Activated CD8-positive, alpha-beta T cell treated with anti-CD3 and anti-CD28 coated beads for 36 hours (primary cell): ENCODE results near the gene AHCYL2. TPM values are rescaled to one million over a fixed set of nuclear protein-coding genes. Genes with fewer than 3 reads are reported as not detected.

Experiments used
- ATAC-seq: fragments of 200-7000 bp; cut with Tn5 transposase; one replicate; pipeline ENCODE4 v1.10.0; 2021; ENCODE audit warnings: mild to moderate bottlenecking, moderate library complexity
- CTCF ChIA-PET: fragments of 350-600 bp; sonication (Branson Sonifier 250); formaldehyde crosslinking; loops from one replicate; lab custom pipeline; 2021; ENCODE audit warnings: antibody characterized with exemption; lab: Charles Lee
- POLR2A ChIA-PET: fragments of 350-600 bp; sonication (Branson Sonifier 250); formaldehyde crosslinking; loops from one replicate; lab custom pipeline; 2021; ENCODE audit warnings: antibody characterized with exemption; lab: Charles Lee
- DNase-seq: peaks from one replicate; pipeline ENCODE4 v3.0.0-alpha.2; 2020
- H3K27ac Mint-ChIP-seq: one replicate; pipeline ENCODE4 v1.8.0; 2021; ENCODE audit warnings: mild to moderate bottlenecking, mixed read lengths
- H3K27me3 Mint-ChIP-seq: one replicate; pipeline ENCODE4 v1.8.0; 2021; ENCODE audit warnings: mixed read lengths
- H3K36me3 Mint-ChIP-seq: one replicate; pipeline ENCODE4 v1.8.0; 2021; ENCODE audit warnings: low read depth, mixed read lengths
- H3K4me1 Mint-ChIP-seq: one replicate; pipeline ENCODE4 v1.8.0; 2021; ENCODE audit warnings: low read depth, mixed read lengths
- H3K4me3 Mint-ChIP-seq: one replicate; pipeline ENCODE4 v1.8.0; 2021; ENCODE audit warnings: mild to moderate bottlenecking, moderate library complexity, mixed read lengths
- H3K9me3 Mint-ChIP-seq: one replicate; pipeline ENCODE4 v1.8.0; 2021; ENCODE audit warnings: mixed read lengths
- CTCF ChIP-seq: fragments of 200-600 bp; IDR thresholded peaks from one replicate; pipeline ENCODE4 v1.8.0; 2022; ENCODE audit warnings: antibody characterized with exemption, mild to moderate bottlenecking
- intact Hi-C: fragments of 100-400 bp; cut with micrococcal nuclease; formaldehyde crosslinking; loops from one replicate; pipeline ENCODE4 v1.10.0; 2022
- total RNA-seq, 2 experiments: library from RNA; stranded (reverse); gene quantifications; one replicate each; pipeline ENCODE4 v1.2.3, GENCODE V29; 2021

Gene AHCYL2
- total RNA-seq, 2 experiments from 2014 or later: 8.1 to 9.6 TPM

DNA sequence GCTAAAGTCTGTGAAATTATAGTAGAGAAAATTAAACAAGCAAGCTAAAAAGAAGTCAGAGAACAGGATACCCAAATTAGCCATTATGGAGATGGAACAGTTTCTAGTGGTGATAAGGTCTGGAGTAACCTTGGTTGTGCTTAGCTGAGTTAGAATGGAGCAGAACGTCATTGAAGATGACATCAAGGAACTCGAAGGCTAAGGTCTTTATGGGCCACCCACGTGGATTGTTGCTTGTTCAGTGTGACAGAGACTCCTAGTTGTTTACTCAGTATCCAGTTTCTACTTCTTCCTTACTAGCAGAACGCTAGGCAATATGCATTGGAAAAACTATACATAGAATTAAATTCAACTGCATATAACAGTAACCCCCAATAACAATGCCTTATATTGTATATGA, 39.7 kb downstream of the AHCYL2 start:
- Mint-ChIP-seq H3K4me3 (no peak overlapping the region), H3K36me3 (peaks cover 2% of the 10 kb centered on the region), H3K27ac (no peak overlapping the region), H3K27me3 (no peaks in the 10 kb centered on the region), H3K9me3 (no peaks in the 10 kb centered on the region), H3K4me1 (peaks cover 9% of the 10 kb centered on the region)
- no peak for TF ChIP-seq CTCF
- DNase-seq (no peak), ATAC-seq (no peak)
- POLR2A ChIA-PET: no interaction called here
- CTCF ChIA-PET: interaction anchor here (8.1 kb wide), 1 partner anchor 46 kb away, joined by 60 read pairs; no protein-coding TSS in a partner anchor
- intact Hi-C loops: no loop called here

GRCh38 chr7:129265328-129265727, 40.5 kb downstream of the AHCYL2 start:
- H3K27ac Mint-ChIP-seq: no peak overlapping the region
- ChIA-PET POLR2A (no interaction called here), CTCF (interaction anchor here (8.1 kb wide), 1 partner anchor 47 kb away, joined by 60 read pairs; no protein-coding TSS in a partner anchor)

GRCh38 chr7:129266181-129266580, 41.4 kb downstream of the AHCYL2 start:
- CTCF ChIA-PET: no interaction called here
- TF ChIP-seq CTCF: no peak
- no peaks in the 10 kb centered on the region for H3K36me3 Mint-ChIP-seq
- no peak overlapping the region for H3K27ac Mint-ChIP-seq
- no peaks in the 10 kb centered on the region for H3K27me3 Mint-ChIP-seq
- POLR2A ChIA-PET: no interaction called here
- intact Hi-C loops: no loop called here
- peaks cover 9% of the 10 kb centered on the region for H3K4me1 Mint-ChIP-seq
- no peaks in the 10 kb centered on the region for H3K9me3 Mint-ChIP-seq
- DNase-seq (no peak), ATAC-seq (no peak)
- H3K4me3 Mint-ChIP-seq: no peak overlapping the region

More at GRCh38 chr7:129265328-129265727, 40.5 kb downstream of the AHCYL2 start:
- no peak for DNase-seq
- H3K36me3 Mint-ChIP-seq: no peaks in the 10 kb centered on the region
- ATAC-seq: no peak
- no peaks in the 10 kb centered on the region for H3K9me3 Mint-ChIP-seq
- no peak overlapping the region for H3K4me3 Mint-ChIP-seq
- H3K27me3 Mint-ChIP-seq: no peaks in the 10 kb centered on the region
- intact Hi-C loops: no loop called here
- TF ChIP-seq CTCF: no peak
- H3K4me1 Mint-ChIP-seq: peaks cover 4% of the 10 kb centered on the region

DNA sequence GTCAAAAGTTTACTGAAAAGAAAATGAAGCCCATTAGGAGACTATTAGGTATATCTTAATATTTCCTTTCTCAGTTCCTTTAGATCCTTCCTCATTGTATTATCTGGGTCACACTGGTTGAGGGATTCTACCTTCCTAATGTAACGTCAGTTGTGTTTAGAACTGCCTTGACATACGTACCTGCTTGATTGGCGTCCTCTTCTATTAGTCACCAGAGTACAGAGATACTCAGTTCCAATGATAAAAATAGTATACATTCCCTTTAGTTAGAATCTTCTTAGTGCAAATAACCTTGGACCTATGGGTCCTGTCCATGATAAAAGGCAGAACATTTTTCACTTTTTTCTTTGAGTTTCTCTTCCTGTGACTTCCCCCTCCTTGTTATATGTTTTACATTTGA, 45.2 kb downstream of the AHCYL2 start:
- DNase-seq: no peak
- POLR2A ChIA-PET: interaction anchor here (1.5 kb wide), 1 partner anchor 51 kb away, joined by 4 read pairs; no protein-coding TSS in a partner anchor
- Mint-ChIP-seq H3K36me3 (no peaks in the 10 kb centered on the region), H3K4me1 (peaks cover 14% of the 10 kb centered on the region), H3K27ac (no peak overlapping the region), H3K27me3 (no peaks in the 10 kb centered on the region), H3K4me3 (no peak overlapping the region), H3K9me3 (no peaks in the 10 kb centered on the region)
- no peak for ATAC-seq
- intact Hi-C loops: no loop called here
- no peak for TF ChIP-seq CTCF
- CTCF ChIA-PET: interaction anchor here (1.2 to 8.8 kb wide), 6 partner anchors 9 to 98 kb away, joined by 3 to 320 read pairs (median 36); partner anchors contain the start of gene AHCYL2

GRCh38 chr7:129271500-129272355, 46.9 kb downstream of the AHCYL2 start:
- peak; percentile 81 for TF ChIP-seq CTCF
- H3K36me3 Mint-ChIP-seq: no peaks in the 10 kb centered on the region
- CTCF ChIA-PET: interaction anchor here (0.6 to 8.8 kb wide), 32 partner anchors 9 to 200 kb away, joined by 3 to 320 read pairs (median 4); partner anchors contain the start of gene AHCYL2
- intact Hi-C loops: loop anchor here (1.0 kb wide), 1 partner anchor 53 kb away; no protein-coding TSS in a partner anchor
- no peaks in the 10 kb centered on the region for H3K9me3 Mint-ChIP-seq
- ATAC-seq: peak; percentile 100
- no peaks in the 10 kb centered on the region for H3K27me3 Mint-ChIP-seq
- H3K27ac Mint-ChIP-seq: peak overlapping the region; percentile 76
- POLR2A ChIA-PET: interaction anchor here (0.8 to 1.5 kb wide), 3 partner anchors 43 to 49 kb away, joined by 3 to 5 read pairs (median 4); partner anchors contain the start of gene AHCYL2
- peaks cover 14% of the 10 kb centered on the region for H3K4me1 Mint-ChIP-seq
- peak overlapping the region; percentile 64 for H3K4me3 Mint-ChIP-seq
- peak; percentile 80 for DNase-seq
